GF-D8 (cell line): Measurements from ENCODE around the gene IL17B.

Experiments used
- DNase-seq: peaks from one replicate; lab custom pipeline; 2025; lab: John Stamatoyannopoulos, UW

IL17B gene

GRCh38 chr5:149414405-149415065 lies 35.4 kb upstream of the IL17B start:
- DNase-seq: no peak

- DNase-seq: no peak
Observed at GRCh38 chr5:149413477-149414210, 34.6 kb upstream of the IL17B start.

- no peak for DNase-seq
Observed at GRCh38 chr5:149412783-149413476, 33.8 kb upstream of the IL17B start.

- no peak for DNase-seq
Observed at GRCh38 chr5:149411738-149412519, 32.8 kb upstream of the IL17B start.

- no peak for DNase-seq
Observed at GRCh38 chr5:149410721-149411432, 31.8 kb upstream of the IL17B start.

GRCh38 chr5:149410071-149410470 lies 31.0 kb upstream of the IL17B start:
- no peak for DNase-seq

- no peak for DNase-seq
Observed at GRCh38 chr5:149409268-149409948, 30.3 kb upstream of the IL17B start.

- no peak for DNase-seq
Observed at GRCh38 chr5:149408252-149409099, 29.4 kb upstream of the IL17B start.

GRCh38 chr5:149407323-149408251 lies 28.5 kb upstream of the IL17B start:
- DNase-seq: no peak

GRCh38 chr5:149406979-149407306 lies 27.9 kb upstream of the IL17B start:
- DNase-seq: no peak

GRCh38 chr5:149406203-149406978 lies 27.3 kb upstream of the IL17B start:
- no peak for DNase-seq

GRCh38 chr5:149405550-149406202 lies 26.6 kb upstream of the IL17B start:
- DNase-seq: no peak

GRCh38 chr5:149404746-149405549 lies 25.9 kb upstream of the IL17B start:
- DNase-seq: no peak

- DNase-seq: no peak
Observed at GRCh38 chr5:149403923-149404745, 25.0 kb upstream of the IL17B start.

- DNase-seq: no peak
Observed at GRCh38 chr5:149402291-149402690, 23.2 kb upstream of the IL17B start.

GRCh38 chr5:149401051-149401450 lies 22.0 kb upstream of the IL17B start:
- no peak for DNase-seq
